Esophagus muscularis mucosa (tissue), 4 donors: ENCODE results near the gene SCUBE2. TPM values are rescaled to one million over a fixed set of nuclear protein-coding genes. Genes with fewer than 3 reads are reported as not detected.

ENCODE experiments used
- DNase-seq: peaks from one replicate; pipeline ENCODE4 v3.0.0-alpha.2; 2017; ENCODE audit errors: extremely low spot score
- H3K27ac ChIP-seq, 4 donors: fragments of 200-600 bp; sonication (generic); replicated peaks in 1 of 4; 1 replicate in 3 of 4; 2 replicates in 1 of 4; pipeline ENCODE4 v1.5.1; 2016 to 2019; ENCODE audit warnings: mild to moderate bottlenecking in 1 of 4
- H3K27me3 ChIP-seq, 4 donors: fragments of 200-600 bp; sonication (generic); one replicate each; pipeline versions ENCODE4 v1.5.1 to v1.6.0; 2016 to 2019
- H3K36me3 ChIP-seq, 4 donors: fragments of 200-600 bp; sonication (generic); one replicate each; pipeline ENCODE4 v1.5.1; 2016 to 2019
- H3K4me1 ChIP-seq, 4 donors: fragments of 200-600 bp; sonication (generic); one replicate each; pipeline ENCODE4 v1.5.1; 2016 to 2019
- H3K4me3 ChIP-seq, 4 donors: fragments of 200-600 bp; sonication (generic); 1 replicate in 2 of 4; 2 replicates in 2 of 4; pipeline ENCODE4 v1.5.1; 2016 to 2019; ENCODE audit warnings: mild to moderate bottlenecking in 4 of 4, moderate library complexity in 1 of 4
- H3K9me3 ChIP-seq, 4 donors: fragments of 200-600 bp; sonication (generic); 1 replicate in 3 of 4; 2 replicates in 1 of 4; pipeline ENCODE4 v1.5.1; 2016 to 2019
- EP300 ChIP-seq: sonication (generic); formaldehyde crosslinking; IDR thresholded peaks from one replicate; pipeline ENCODE4 v1.6.1; 2017; ENCODE audit warnings: antibody characterized with exemption
- POLR2A ChIP-seq: fragments of 450-650 bp; IDR thresholded peaks from one replicate; pipeline ENCODE4 v1.6.1; 2017; ENCODE audit warnings: antibody characterized with exemption, moderate library complexity, mild to moderate bottlenecking, low read depth
- POLR2AphosphoS5 ChIP-seq, 2 donors: sonication (generic); formaldehyde crosslinking; IDR thresholded peaks; one replicate each; pipeline ENCODE4 v1.6.1; 2017; ENCODE audit warnings: antibody characterized with exemption in 2 of 2
- WGBS: methylation state at CpG from one replicate; pipeline ENCODE4 v1.1.5; 2018; 5-methylcytosine and 5-hydroxymethylcytosine counted together
- intact Hi-C: fragments of 100-400 bp; cut with DNase I; formaldehyde crosslinking; loops from one replicate; pipeline ENCODE4 v1.15.1; 2023
- total RNA-seq, 4 donors: library from RNA; depleted of rRNA; stranded (reverse); fragments of >200 nt; gene quantifications; one replicate each; pipeline versions ENCODE4 v1.1.0 to v1.2.1, GENCODE V29; 2016
- TF ChIP-seq, protein P1 (sequence below), 3 experiments: fragments of 200-600 bp in 2 of 3; fragments of 450-650 bp in 1 of 3; sonication (generic) in 2 of 3; IDR thresholded peaks; one replicate each; pipeline ENCODE4 v1.5.1; 2017 to 2019; ENCODE audit warnings: antibody characterized with exemption in 3 of 3, mild to moderate bottlenecking in 2 of 3, moderate library complexity in 1 of 3

SCUBE2 gene
- total RNA-seq, 4 donors from 2014 or later: 1.7 to 11.5 (median 8.2) TPM

DNA sequence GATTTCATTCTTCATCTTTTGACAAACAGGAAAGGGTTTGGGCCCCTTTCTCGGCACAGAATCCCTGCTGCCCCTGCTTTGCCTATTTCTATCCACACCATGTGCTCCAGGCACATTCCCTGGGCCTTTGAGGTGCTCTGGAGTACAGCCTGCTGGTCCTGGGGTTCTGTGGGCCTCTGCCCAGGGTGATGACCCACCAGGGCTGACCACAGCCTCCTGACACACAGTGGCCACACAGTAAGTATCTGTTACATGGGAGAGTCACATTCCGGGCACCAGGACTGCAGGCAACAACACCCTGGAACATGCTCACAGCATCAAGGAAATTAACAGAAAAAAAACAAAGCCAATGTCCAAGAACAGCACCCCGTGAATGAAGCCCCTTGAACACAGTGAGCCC is 39.1 kb downstream of the SCUBE2 start:
- TF ChIP-seq EP300: no peak
- TF ChIP-seq POLR2A: no peak
- TF ChIP-seq POLR2AphosphoS5 (IDR thresholded peaks at IDR 0.05): no peak
- TF ChIP-seq, protein P1, sequence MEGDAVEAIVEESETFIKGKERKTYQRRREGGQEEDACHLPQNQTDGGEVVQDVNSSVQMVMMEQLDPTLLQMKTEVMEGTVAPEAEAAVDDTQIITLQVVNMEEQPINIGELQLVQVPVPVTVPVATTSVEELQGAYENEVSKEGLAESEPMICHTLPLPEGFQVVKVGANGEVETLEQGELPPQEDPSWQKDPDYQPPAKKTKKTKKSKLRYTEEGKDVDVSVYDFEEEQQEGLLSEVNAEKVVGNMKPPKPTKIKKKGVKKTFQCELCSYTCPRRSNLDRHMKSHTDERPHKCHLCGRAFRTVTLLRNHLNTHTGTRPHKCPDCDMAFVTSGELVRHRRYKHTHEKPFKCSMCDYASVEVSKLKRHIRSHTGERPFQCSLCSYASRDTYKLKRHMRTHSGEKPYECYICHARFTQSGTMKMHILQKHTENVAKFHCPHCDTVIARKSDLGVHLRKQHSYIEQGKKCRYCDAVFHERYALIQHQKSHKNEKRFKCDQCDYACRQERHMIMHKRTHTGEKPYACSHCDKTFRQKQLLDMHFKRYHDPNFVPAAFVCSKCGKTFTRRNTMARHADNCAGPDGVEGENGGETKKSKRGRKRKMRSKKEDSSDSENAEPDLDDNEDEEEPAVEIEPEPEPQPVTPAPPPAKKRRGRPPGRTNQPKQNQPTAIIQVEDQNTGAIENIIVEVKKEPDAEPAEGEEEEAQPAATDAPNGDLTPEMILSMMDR (IDR thresholded peaks at IDR 0.05): no peak

DNA sequence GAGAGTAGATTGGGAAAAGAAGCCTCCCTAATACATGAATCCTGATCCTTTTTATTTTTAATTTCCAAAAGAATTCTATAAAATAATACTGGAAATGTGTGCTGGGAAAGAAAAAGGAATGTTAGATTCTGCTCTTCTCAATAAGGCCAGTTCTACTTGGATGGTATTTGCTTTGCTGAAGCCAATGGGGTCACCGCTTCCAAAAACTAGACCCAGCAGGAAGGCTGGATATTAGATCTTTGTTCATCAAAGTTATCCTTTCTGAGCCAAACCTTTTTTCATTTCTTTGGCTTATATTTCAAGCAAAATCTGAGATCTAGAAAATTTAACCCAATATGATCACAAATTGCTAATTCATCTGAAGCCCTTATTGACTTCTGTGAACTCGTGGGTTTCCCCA is 41.4 kb downstream of the SCUBE2 start:
- Histone ChIP-seq H3K4me3 (no peak overlapping the region), H3K27me3 (no peaks in the 10 kb centered on the region), H3K27ac (no peak overlapping the region), H3K36me3 (no peaks in the 10 kb centered on the region), H3K4me1 (peaks cover 9 to 37% (median 30%) of the 10 kb centered on the region in 4 donors), H3K9me3 (no peaks in the 10 kb centered on the region)
- no peak for DNase-seq
- intact Hi-C loops: no loop called here
- TF ChIP-seq POLR2AphosphoS5 (IDR thresholded peaks at IDR 0.05): no peak
- TF ChIP-seq EP300: no peak
- TF ChIP-seq POLR2A: no peak
- TF ChIP-seq, protein P1 (IDR thresholded peaks at IDR 0.05): no peak
- WGBS: 96% methylated on average over 2 of the region's 2 CpGs

More for the DNA sequence above, 39.1 kb downstream of the SCUBE2 start:
- H3K27me3 ChIP-seq: no peaks in the 10 kb centered on the region
- H3K9me3 ChIP-seq: no peaks in the 10 kb centered on the region
- H3K4me1 ChIP-seq: peaks cover 9 to 45% (median 28%) of the 10 kb centered on the region in 4 donors
- H3K4me3 ChIP-seq: no peak overlapping the region
- no peak overlapping the region for H3K27ac ChIP-seq
- H3K36me3 ChIP-seq: no peaks in the 10 kb centered on the region
- no peak for DNase-seq
- whole genome bisulfite sequencing: 80% methylated on average over 3 of the region's 3 CpGs
- intact Hi-C loops: no loop called here

DNA sequence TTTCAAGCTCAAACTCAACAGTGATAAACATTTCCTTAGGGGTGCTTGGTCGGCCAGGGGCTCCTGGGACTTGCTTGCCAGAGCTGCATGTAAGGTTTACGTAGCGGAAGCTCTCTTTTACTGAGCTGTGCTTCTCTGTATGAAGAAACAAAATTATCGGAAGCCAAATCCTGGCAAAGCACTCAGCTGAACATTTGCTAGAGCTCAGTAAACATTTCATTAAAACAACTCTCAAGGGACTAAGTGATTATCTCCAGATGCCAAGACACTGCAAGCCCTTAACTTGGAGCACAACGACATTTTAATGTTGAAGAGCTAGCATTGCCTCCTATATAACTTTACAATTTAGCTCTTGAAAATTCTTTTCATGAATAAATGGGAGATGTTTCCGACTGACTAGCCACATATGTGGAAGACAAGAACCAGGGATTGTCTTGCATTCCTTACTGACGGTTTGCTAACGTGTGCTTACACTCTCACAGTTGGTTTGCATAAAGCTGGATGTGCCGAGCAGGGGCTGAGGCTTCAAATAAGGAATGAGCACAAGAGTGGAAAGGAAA is 43.4 kb downstream of the SCUBE2 start:
- TF ChIP-seq POLR2AphosphoS5 (IDR thresholded peaks at IDR 0.05) (peak; percentile 57 to 66), POLR2A (no peak), EP300 (no peak)
- TF ChIP-seq, protein P1 (IDR thresholded peaks at IDR 0.05): no peak
- no peaks in the 10 kb centered on the region for H3K9me3 ChIP-seq
- H3K36me3 ChIP-seq: no peaks in the 10 kb centered on the region
- DNase-seq: no peak
- WGBS: 33% methylated on average over 9 of the region's 9 CpGs
- no peaks in the 10 kb centered on the region for H3K27me3 ChIP-seq
- peaks cover 9 to 34% (median 30%) of the 10 kb centered on the region in 4 donors for H3K4me1 ChIP-seq
- intact Hi-C loops: no loop called here
- peak overlapping the region; percentile 65 to 83 (median 70) for H3K27ac ChIP-seq
- H3K4me3 ChIP-seq: peak overlapping the region; percentile 5 to 21 (median 20)

DNA sequence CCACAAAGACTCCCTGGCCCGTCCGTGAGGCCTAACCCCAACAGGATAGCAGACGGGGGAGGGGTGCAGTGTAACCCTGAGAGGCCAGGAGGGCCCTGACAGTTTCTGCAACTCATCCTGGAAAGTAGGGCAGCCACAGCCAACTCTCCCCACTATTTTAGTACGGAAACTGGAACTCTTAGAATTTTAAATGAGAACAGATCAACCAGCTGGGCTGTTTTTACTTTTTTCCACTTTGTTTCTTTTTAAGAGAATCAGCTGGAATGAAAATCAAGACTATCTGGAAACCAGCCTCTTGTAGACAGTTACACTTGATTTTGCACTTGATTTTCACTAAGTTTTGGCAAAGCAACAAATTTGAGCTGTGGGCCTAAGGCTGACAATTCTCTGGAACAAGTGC is 44.9 kb downstream of the SCUBE2 start:
- Histone ChIP-seq H3K27me3 (no peaks in the 10 kb centered on the region), H3K27ac (peak overlapping the region; percentile 65 to 83 (median 70)), H3K36me3 (no peaks in the 10 kb centered on the region), H3K4me3 (no peak overlapping the region), H3K9me3 (no peaks in the 10 kb centered on the region), H3K4me1 (peaks cover 9 to 34% (median 30%) of the 10 kb centered on the region in 4 donors)
- intact Hi-C loops: no loop called here
- 82% methylated on average over 4 of the region's 4 CpGs for WGBS
- TF ChIP-seq EP300 (no peak), POLR2AphosphoS5 (IDR thresholded peaks at IDR 0.05) (no peak), POLR2A (no peak)
- TF ChIP-seq, protein P1 (IDR thresholded peaks at IDR 0.05): no peak
- no peak for DNase-seq

DNA sequence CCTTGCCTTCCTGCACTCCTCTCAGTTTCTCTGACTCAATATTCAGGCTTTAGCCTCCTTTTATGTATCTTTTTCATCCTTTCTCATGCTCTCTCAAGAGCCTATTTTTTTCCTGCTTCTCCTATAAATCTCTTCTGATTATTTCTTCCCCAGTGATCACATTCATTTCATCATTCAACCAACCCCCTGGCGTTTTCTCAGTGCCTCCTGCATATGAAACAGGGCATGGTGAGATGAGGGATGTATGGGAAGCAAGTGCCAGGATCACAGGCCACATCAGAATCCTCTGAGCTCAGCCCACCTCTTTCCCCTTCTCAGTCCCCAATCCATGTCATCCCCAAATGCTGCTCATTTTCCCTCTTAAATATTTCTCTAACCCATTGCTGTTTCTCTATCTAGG is 48.9 kb downstream of the SCUBE2 start:
- no peaks in the 10 kb centered on the region for H3K9me3 ChIP-seq
- H3K36me3 ChIP-seq: no peaks in the 10 kb centered on the region
- H3K4me3 ChIP-seq: no peak overlapping the region
- intact Hi-C loops: no loop called here
- WGBS: 69% methylated on average over 1 of the region's 1 CpG
- H3K27me3 ChIP-seq: no peaks in the 10 kb centered on the region
- no peak for TF ChIP-seq POLR2A
- TF ChIP-seq EP300: no peak
- TF ChIP-seq, protein P1 (IDR thresholded peaks at IDR 0.05): no peak
- TF ChIP-seq POLR2AphosphoS5 (IDR thresholded peaks at IDR 0.05): no peak
- no peak overlapping the region for H3K27ac ChIP-seq
- DNase-seq: no peak
- H3K4me1 ChIP-seq: peaks cover 2 to 16% (median 14%) of the 10 kb centered on the region in 4 donors
